GM19467 (cell line): Measurements from ENCODE around the gene HSPA1A.
A peak's percentile ranks its signal among the peaks of the same experiment; 100 is the strongest.
"Not testable (repeated sequence)": the region's sequence is repeated elsewhere in the genome, so short reads cannot be mapped to it uniquely, and the experiment has no call there.

Experiments used
- ATAC-seq: cut with Tn5 transposase; IDR thresholded peaks from one replicate; pipeline ENCODE4 v1.9.1; 2021; ENCODE audit warnings: mild to moderate bottlenecking, moderate library complexity; ENCODE audit not compliant: unreplicated experiment

Gene HSPA1A

GRCh38 chr6:31781244-31782125 lies 33.9 kb upstream of the HSPA1A start:
- ATAC-seq, result no peak

GRCh38 chr6:31782126-31782855 lies 33.1 kb upstream of the HSPA1A start:
- no peak for ATAC-seq

GRCh38 chr6:31784098-31784925 lies 31.0 kb upstream of the HSPA1A start:
- no peak for ATAC-seq

- no peak for ATAC-seq
These were observed 29.9 kb upstream of the HSPA1A start for GRCh38 chr6:31785475-31785874.

GRCh38 chr6:31791324-31792089 lies 23.8 kb upstream of the HSPA1A start:
- no peak for ATAC-seq

- ATAC-seq, result no peak
These were observed 23.3 kb upstream of the HSPA1A start for GRCh38 chr6:31792090-31792374.

GRCh38 chr6:31792761-31793171 lies 22.6 kb upstream of the HSPA1A start:
- no peak for ATAC-seq

GRCh38 chr6:31793927-31794245 lies 21.5 kb upstream of the HSPA1A start:
- not testable (repeated sequence) for ATAC-seq

GRCh38 chr6:31794294-31794865 lies 21.0 kb upstream of the HSPA1A start:
- ATAC-seq, result no peak

- ATAC-seq, result no peak
These were observed 20.3 kb upstream of the HSPA1A start for GRCh38 chr6:31794866-31795615.

- peak; percentile 68 for ATAC-seq
These were observed 19.6 kb upstream of the HSPA1A start, which contains the start of gene VARS1 for GRCh38 chr6:31795616-31796298. TSS of gene VARS1 (minus strand) at chr6:31795752. CDS start at chr6:31795217, 535 bp downstream.

GRCh38 chr6:31796993-31797385 lies 18.4 kb upstream of the HSPA1A start:
- ATAC-seq, result no peak

- ATAC-seq, result no peak
These were observed 17.8 kb upstream of the HSPA1A start for GRCh38 chr6:31797588-31797987.

GRCh38 chr6:31799781-31800180 lies 15.6 kb upstream of the HSPA1A start:
- ATAC-seq, result no peak

- not testable (repeated sequence) for ATAC-seq
These were observed 14.1 kb upstream of the HSPA1A start for GRCh38 chr6:31801031-31801927.

GRCh38 chr6:31805939-31806469 lies 9.3 kb upstream of the HSPA1A start:
- ATAC-seq, result peak; percentile 19

GRCh38 chr6:31806470-31807272 lies 8.7 kb upstream of the HSPA1A start, which contains the start of gene LSM2:
TSS of gene LSM2 (minus strand) at chr6:31806966. CDS start at chr6:31806757, 209 bp downstream.
- ATAC-seq, result peak; percentile 87
